HG03135 (cell line): ENCODE measurements around the gene MERTK.
"Not testable (repeated sequence)": the region's sequence is repeated elsewhere in the genome, so short reads cannot be mapped to it uniquely, and the experiment has no call there.

Experiments
- ATAC-seq: cut with Tn5 transposase; IDR thresholded peaks from one replicate; pipeline ENCODE4 v1.9.1; 2021; ENCODE audit warnings: mild to moderate bottlenecking, moderate library complexity; ENCODE audit not compliant: unreplicated experiment

MERTK gene

GRCh38 chr2:111909079-111909478 lies 10.7 kb downstream of the MERTK start:
- no peak for ATAC-seq

DNA sequence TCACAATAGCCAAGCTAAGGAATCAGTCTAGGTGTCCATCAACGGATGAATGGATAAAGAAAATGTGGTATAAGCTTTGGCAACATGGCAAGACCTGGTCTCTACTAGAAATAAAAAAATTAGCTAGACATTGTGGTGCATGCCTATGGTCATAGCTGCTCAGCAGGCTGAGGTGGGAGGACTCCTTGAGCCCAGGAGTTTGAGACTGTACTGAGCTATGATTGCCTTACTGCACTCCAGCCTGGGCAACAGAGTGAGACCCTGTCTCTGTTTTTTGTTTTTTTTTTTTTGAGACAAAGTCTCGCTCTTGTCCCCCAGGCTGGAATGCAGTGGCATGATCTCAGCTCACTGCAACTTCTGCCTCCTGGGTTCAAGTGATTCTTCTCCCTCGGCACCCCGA lies 11.6 kb downstream of the MERTK start:
- ATAC-seq, result not testable (repeated sequence)

GRCh38 chr2:111910609-111911277 lies 12.3 kb downstream of the MERTK start:
- no peak for ATAC-seq

DNA sequence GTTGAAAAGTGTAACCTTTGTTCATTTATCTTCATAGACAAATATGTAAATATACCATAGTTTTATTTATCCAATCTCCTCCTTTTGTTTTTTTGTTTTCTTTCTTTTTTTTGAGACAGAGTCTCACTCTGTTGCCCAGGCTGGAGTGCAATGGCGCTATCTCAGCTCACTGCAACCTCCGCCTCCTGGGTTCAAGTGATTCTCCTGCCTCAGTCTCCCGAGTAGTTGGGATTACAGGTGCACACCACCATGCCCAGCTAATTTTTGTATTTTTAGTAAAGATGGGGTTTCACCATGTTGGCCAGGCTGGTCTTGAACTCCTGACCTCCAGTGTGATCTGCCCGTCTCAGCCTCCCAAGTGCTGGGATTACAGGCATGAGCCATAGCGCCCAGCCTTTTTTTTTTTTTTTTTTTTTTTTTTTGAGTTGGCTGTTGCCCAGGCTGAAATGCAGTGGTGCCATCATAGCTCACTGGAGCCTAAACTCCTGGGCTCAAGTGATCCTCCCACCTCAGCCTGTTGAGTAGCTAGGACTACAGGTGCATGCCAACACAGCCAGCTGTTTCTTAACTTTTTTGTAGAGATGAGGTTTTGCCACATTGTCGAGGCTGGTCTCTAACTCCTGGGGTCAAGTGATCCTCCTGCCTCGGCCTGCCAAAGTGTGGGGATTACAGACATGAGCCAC lies 13.0 kb downstream of the MERTK start:
- not testable (repeated sequence) for ATAC-seq

- no peak for ATAC-seq
Measured at GRCh38 chr2:111912547-111912946, 14.1 kb downstream of the MERTK start.

- no peak for ATAC-seq
Measured at GRCh38 chr2:111917106-111917505, 18.7 kb downstream of the MERTK start.

DNA sequence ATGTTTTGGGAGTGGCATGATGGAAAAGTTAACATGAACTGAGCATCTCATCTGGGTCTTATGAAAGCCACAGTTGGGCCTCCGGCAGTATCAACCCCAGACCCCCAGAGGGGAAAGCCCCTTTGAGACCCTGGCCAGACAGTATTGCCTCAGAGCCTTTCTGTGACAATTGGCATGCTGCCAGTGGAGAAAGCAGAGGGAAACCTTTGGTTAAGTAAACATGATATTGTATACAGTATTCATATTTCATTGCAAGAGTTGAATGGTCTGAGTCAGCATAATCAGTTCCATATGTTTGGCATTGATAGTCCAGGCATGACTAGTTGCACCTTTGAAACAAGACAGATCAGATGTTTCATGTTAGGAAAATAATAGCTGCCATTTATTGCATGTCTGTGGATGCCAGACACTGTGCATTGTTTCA lies 20.0 kb downstream of the MERTK start:
- ATAC-seq, result no peak

DNA sequence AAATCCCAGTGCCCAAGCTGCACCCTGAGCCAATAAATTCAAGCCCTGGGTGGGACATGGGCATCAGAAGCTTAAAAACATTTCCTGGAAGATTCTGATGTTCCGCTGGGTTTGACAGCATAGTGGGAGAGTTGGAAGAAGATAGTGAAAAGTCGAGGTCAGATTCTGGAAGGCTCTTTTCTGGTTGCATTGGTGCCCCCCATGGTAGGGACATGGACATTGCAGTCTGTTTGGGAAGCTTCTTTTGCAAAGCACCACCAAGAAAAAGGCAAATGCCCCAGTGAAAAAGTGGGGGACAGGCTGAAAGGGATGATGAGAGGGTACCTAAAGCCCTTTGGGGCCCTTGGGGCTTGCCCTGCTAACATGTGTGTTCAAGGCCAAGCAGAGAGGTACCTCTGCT lies 21.0 kb downstream of the MERTK start:
- ATAC-seq, result no peak

GRCh38 chr2:111919794-111920608 lies 21.6 kb downstream of the MERTK start:
- ATAC-seq, result no peak

- no peak for ATAC-seq
Measured at GRCh38 chr2:111923276-111923804, 24.9 kb downstream of the MERTK start.

DNA sequence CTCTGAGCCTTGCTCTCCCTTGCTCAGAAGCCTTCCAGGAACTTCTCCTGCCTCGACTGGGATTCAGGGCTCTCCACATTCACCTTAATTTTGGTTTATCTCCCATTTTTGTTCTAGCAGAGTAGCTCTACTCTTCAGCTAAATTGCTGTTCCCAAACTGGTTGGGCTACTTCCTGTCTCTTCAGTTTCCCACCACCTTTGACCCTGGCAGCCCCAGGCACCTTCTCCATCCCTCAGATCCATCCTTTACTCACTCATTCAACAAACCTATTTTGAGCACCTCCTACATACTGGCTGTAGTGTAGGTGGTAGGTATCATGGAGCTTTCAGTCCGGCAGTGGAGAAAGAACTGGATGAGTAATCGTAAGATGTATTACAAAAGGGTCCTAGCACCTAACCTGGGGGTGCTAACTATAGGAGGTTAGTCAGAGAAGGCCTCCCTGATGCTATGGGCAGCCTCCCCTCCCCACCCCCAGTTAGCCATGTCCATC lies 26.3 kb downstream of the MERTK start:
- ATAC-seq, result no peak

DNA sequence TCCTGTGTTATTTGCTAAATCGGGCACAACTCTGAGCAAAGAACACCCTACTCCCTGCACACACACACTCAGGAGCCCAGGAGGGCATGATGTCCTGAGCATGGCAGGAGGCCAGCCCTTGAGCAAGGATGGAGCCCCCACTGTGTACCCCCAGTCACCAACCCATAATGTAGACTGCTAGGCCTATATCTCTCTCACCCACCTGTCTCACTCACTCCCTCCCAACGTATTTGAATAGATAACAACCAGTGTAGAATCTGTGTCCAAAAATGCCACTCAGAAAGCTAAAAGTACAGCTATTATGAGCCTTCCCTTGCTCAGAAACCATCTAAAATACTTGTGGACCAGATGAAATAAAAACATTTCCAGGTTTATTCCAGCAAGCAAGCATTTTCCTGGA lies 29.3 kb downstream of the MERTK start:
- no peak for ATAC-seq

DNA sequence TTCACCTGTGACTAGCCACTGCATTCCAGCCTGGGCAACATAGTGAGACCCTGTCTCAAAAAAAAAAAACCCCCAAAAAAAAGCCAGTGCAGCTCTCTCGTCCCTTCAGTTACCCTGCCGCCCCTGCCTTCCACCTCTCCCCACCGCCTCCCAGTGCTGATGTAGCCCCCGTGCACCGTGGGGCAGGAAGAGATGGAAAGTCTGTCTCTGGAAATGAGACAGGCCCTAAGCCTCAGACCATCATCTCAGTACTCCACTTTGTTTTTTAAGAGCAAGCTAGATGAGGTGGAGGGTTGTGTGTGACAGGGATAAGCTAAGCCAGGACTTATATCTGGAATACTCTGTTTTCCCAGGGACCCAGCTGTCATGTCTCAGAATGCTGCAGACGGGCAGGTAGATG lies 32.0 kb downstream of the MERTK start:
- ATAC-seq, result no peak

- no peak for ATAC-seq
Measured at GRCh38 chr2:111930875-111931274, 32.5 kb downstream of the MERTK start.

GRCh38 chr2:111932841-111933291 lies 34.5 kb downstream of the MERTK start:
- ATAC-seq, result no peak

GRCh38 chr2:111933900-111934299 lies 35.5 kb downstream of the MERTK start:
- not testable (repeated sequence) for ATAC-seq

DNA sequence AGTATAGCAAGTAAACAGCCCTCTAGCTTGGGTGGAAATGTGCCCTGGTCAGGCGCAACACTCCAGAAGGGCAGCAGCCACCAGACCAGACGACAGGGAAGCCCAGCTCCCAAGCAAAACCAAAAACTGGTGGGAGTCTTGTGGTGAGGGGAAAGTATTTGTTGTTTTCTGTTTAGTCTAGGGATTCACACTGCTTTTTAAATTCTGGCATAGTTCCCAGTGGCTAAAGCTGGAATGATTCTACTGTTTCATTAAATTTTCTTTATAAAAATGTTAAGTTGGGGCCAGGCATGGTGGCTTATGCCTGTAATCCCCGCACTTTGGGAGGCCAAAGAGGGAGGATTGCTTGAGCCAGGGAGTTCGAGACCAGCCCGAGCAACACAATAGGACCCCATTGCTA lies 38.5 kb downstream of the MERTK start:
- ATAC-seq, result no peak

- no peak for ATAC-seq
Measured at GRCh38 chr2:111938392-111938791, 40.0 kb downstream of the MERTK start.

- no peak for ATAC-seq
Measured at GRCh38 chr2:111940333-111941196, 42.2 kb downstream of the MERTK start.

GRCh38 chr2:111941531-111941930 lies 43.1 kb downstream of the MERTK start:
- no peak for ATAC-seq
